NCI-H1930 (cell line): ENCODE results near the gene DOK3.
A peak's percentile ranks its signal among the peaks of the same experiment; 100 is the strongest.

Experiments
- DNase-seq, 2 experiments: peaks; one replicate each; lab custom pipeline; 2025; lab: John Stamatoyannopoulos, UW

DOK3 gene

GRCh38 chr5:177468685-177469628 is 40.7 kb downstream of the DOK3 start:
- DNase-seq: no peak

- DNase-seq: no peak
These were observed 41.3 kb downstream of the DOK3 start for GRCh38 chr5:177468329-177468684.

GRCh38 chr5:177467436-177467835 is 42.2 kb downstream of the DOK3 start:
- no peak for DNase-seq

GRCh38 chr5:177466861-177467260 is 42.8 kb downstream of the DOK3 start:
- DNase-seq: no peak

- no peak for DNase-seq
These were observed 44.6 kb downstream of the DOK3 start for GRCh38 chr5:177465044-177465443.

GRCh38 chr5:177462021-177462670 is 47.5 kb downstream of the DOK3 start:
- no peak for DNase-seq

- no peak for DNase-seq
These were observed 49.6 kb downstream of the DOK3 start for GRCh38 chr5:177459819-177460628.

GRCh38 chr5:177459357-177459756 is 50.3 kb downstream of the DOK3 start:
- no peak for DNase-seq

GRCh38 chr5:177458912-177459350 is 50.7 kb downstream of the DOK3 start:
- DNase-seq: no peak

- DNase-seq: no peak
These were observed 51.6 kb downstream of the DOK3 start for GRCh38 chr5:177457852-177458681.

GRCh38 chr5:177456976-177457851 is 52.4 kb downstream of the DOK3 start:
- peak; percentile 82 to 89 for DNase-seq

- DNase-seq: no peak
These were observed 53.0 kb downstream of the DOK3 start for GRCh38 chr5:177456591-177456964.

GRCh38 chr5:177455661-177456590 is 53.7 kb downstream of the DOK3 start:
- DNase-seq: peak; percentile 80 to 89

GRCh38 chr5:177455036-177455660 is 54.5 kb downstream of the DOK3 start:
- peak; percentile 72 to 86 for DNase-seq

GRCh38 chr5:177454397-177455035 is 55.1 kb downstream of the DOK3 start:
- DNase-seq: peak; percentile 65 to 82

- DNase-seq: no peak
These were observed 55.7 kb downstream of the DOK3 start for GRCh38 chr5:177453852-177454396.

GRCh38 chr5:177452688-177453638 is 56.7 kb downstream of the DOK3 start:
- DNase-seq: no peak
